IPS DF 4.7 (cell line): Measurements from ENCODE around the gene NOXO1.
"Not testable (repeated sequence)": the region's sequence is repeated elsewhere in the genome, so short reads cannot be mapped to it uniquely, and the experiment has no call there.

Experiments used
- DNase-seq: peaks from one replicate; pipeline ENCODE4 v3.0.0-alpha.2; 2013; ENCODE audit warnings: low spot score; ENCODE audit errors: extremely low read depth

NOXO1 gene

DNA sequence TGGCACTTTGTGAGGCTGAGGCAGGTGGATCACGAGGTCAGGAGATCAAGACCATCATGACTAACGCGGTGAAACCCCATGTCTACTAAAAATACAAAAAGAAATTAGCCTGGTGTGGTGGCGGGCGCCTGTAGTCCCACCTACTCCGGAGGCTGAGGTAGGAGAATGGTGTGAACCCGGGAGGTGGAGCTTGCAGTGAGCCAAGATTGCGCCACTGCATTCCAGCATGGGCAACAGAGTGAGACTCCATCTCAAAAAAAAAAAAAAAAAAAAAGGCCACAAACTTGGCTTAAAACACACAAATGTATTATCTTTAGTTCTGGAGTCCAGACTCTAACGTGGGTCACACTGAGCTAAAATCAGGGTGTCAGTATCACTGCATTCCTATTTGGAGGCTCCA is 30.5 kb upstream of the NOXO1 start:
- DNase-seq = not testable (repeated sequence)

DNA sequence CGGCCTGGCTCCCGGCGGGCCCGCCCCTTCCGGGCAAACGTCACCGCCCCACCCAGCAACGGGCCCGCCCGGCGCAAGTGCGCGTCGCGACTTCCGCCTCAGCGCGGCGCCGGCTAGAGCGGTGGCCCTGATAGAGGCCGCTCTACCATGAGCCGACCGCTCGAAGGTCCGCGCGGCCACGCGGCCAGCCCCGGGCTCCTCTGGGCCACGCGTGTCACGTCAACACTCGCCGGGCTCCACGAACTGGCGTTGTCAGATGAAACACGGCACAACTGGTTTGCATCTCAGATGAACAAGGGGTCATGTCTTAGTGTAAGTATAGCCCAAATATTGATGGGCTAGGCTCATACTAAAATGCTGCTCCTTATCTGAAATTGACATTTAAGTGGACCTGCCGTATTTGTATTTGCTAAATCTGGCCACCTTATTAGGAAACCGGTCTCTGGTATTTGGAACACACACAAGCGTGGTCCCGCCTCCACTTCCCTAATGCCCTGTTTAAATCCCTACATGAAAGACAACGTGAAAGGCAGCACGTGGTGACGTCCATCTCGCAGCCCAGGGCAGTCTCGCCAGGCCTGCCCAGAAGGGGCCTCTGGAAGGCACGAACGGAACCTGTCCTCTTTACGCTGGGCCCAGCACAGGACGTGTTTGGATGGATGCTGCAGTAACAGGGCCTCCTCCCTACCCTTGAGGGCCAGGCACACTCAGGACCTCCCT is 28.7 kb upstream of the NOXO1 start, which contains the start of gene ZNF598:
Gene ZNF598 (minus strand): TSS at position 31 of the 720 bp plus-strand sequence.
- DNase-seq = no peak

DNA sequence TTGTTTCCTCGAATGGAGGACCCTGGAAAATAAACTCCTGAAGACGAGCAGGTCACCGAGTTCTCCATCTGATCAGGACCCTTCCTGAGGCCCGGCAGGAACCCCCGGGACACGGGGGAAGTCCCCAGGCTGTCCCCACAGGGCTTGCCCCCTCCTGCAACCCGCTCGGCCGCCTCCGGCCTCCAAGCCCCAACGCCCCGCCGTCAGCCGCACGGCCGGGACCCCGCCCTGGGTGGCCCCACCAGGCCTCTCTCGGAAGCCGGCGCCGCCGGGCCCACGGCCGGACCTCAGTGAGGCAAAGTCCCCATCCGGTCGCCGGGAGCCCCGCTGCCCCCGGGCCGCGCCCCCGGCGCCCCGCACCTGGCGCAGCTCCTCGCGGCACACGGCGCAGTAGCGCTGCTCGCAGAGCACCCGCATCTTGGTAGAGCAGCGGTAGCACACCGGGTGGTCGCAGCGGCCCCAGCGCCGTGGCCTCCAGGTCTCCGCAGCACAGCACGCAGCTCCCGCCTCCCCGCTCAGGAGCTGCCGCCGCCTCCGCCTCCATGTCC is 28.0 kb upstream of the NOXO1 start:
- no peak for DNase-seq

DNA sequence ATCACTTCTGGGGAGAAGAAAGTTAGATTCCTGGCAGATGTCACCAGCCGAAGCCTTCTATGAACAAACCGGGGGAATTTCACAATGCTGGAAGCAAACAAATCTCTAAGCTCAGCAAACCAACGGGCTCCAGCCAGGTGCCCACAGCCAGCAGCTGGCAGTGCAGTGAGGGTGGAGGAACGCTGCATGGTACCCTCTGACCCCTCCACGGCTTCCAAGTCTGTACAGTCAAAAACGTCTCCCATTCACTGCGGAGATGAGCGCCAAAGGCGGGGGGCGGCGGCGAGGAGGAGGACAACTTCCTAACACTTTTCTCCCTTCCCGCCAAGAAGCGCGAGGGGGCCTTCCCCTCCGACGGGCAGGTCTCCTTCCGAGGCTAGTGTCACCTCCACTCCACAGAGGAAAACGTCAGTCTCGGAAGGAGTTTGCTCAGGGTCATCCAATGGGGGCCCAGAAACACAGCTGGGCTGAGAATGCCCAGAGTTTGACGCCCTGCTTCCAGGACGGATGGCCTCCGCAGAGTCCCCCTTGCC is 27.4 kb upstream of the NOXO1 start:
- no peak for DNase-seq

DNA sequence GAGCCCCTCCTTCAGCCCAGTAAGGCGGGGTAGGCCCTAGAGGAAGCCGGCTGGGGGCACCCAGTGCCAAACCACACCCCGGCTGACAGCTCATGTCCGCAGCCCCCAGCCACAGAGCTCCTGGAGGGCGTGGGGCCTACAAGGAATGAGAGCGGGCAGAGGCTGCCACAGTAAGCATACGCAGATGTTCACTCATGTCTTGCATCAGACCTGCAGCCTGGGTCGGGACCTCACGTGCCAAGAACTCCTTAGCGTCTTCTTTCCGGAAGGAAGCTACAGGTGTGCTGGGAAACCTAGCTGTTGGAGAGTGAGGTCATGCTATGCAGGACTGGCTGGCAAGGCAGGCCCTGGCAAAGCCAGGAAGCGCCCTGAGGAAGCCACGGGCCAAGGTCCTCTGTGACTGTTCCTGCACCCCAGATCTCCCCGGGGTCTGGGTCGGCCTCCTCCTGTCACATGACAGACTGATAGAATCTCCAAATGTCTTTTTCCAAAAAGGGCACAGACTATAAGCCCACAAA is 26.8 kb upstream of the NOXO1 start:
- no peak for DNase-seq

DNA sequence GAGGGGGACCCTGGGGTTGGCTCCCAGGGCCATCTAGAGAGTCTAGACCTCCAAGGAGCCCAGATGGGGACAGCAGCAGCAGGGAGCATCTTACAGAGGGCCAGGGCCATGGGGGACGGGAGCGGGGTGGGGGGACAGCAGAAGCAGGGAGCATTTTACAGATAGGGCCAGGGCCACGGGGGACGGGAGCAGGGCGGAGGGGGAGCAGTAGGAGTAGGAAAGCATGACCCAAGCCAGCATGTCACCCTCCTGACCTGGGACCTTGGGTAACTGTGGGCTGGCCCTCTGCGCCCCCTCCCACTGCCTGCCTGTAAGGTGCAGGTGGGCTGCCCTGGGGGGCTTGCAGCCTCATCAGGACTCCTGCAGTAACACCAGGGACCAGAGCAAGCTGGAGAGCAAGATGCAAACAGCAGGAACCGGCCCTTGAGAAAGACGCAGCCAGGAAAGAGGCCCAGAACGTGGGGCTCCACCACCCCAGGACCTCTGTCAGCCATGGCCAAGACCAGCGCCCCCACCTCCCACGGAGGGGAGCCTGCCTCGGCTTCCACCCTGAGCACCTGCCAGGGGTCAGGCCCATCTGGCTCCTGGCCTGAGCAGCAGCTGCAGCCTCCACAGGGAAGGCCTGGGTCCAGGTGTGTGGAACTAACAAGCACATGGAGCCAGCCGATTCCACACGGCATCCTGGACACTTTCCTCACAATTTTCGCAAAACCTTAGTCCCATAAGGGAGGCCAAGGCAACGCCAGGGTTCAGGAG is 26.0 kb upstream of the NOXO1 start:
- DNase-seq = no peak

DNA sequence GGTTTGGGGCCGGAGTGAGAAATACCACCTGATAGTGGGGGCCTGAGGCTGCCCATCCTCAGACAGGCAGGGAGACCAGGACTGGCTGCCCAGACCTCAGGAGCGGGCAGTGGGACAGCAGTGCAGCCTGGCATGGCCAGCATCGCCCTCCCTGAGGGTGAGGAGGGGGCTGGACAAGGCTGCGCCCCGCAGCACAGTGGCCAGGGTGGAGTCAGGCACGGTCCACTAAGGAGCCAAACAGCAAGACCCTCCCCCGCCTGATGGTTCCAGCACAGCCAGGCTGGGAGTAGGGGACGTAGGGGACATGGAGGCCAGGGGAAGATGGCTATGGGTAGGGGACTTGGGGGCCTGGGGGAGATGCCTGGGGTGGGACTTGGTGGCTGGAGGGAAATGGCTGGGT is 25.0 kb upstream of the NOXO1 start:
- no peak for DNase-seq

DNA sequence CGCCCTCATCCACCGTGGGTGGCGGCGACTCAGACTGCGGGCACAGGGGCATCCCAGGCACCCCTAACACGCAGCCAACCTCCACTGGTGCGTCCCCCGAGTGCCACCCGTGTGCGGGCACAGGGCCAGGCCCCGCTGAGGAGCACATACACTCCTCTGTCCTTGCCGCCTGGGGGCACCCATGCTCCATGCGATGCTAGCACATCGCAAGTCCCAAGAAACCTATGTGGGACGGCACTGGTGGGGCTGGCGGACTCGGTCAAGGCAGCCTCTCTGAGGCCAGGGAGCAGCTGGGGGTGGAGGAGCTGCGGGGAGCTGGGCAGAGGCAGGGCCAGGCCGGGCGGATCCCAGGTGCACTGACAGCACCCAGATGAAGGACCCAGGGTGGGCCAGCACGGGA is 24.4 kb upstream of the NOXO1 start:
- DNase-seq = no peak

DNA sequence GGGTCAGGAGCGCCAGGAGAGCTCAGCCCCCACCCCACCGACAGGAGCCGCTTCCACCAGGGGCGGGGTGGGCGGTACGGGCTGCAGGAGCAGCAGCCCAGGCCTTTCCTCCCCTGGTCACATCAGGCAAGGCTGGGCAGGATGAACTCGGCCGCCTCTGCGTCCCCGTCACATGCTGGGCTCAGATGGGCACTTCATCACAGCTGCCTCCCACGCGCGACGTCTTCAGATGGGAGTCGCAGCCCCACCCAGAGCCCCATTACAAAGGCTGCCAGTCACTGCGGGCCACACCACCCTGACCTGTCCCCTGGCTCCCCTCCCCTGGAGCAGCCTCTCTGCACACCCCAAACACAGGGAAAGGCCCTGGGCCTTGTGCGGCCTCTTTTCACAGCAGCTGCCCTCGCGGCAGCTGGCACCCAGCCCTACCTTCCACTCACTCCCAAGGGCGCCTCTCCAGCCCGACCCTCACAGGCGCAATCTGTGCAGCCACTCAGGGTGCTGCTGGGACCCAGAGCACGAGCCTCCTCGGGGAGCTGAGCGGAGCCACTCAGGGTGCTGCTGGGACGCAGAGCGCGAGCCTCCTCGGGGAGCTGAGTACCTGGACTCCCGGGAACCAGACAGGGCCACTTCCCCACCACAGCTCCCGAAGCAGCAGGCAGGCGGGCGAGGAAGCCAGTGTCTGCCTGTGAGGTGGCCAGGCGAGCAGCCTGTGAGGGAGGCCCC is 23.7 kb upstream of the NOXO1 start:
- DNase-seq = no peak

DNA sequence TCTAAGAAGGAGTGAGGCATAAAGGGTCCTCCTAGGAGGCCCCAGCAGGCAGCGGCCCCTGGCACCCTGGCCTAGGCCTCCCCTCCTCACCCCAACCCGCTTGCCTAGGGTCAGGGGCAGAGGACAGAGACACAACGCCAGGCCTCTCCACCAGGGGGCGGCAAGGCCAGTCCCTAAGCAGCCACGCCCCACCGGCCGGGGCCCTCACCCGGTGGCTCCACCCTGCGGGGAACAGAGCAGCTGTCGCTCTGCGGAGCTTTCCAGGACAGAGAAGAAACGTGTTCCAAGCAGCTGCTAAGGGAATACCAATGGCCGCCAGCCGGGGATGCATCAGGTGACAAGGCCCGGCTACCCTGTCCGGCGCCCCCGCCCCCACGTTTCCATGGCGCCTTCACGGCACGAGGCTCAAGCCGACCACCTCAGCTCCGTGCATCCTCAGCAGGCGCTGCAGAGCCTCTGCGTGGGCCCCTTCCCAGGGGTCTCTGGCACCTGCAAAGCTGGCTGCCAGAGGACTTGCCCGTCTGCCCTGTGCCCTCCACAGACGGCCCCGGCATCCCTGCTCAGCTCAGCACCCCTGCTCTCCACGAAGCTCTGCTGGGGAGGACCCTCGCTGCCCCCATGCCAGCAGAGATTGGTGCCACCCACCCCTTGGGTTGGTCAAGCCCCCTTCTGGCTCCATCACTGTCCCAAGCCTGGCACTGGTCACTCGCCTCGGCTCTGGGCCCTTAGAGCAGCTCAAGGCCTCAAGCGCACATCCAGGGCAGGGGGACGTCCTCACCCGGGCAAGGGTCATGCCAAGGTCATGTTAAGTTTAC is 22.8 kb upstream of the NOXO1 start:
- DNase-seq = no peak

DNA sequence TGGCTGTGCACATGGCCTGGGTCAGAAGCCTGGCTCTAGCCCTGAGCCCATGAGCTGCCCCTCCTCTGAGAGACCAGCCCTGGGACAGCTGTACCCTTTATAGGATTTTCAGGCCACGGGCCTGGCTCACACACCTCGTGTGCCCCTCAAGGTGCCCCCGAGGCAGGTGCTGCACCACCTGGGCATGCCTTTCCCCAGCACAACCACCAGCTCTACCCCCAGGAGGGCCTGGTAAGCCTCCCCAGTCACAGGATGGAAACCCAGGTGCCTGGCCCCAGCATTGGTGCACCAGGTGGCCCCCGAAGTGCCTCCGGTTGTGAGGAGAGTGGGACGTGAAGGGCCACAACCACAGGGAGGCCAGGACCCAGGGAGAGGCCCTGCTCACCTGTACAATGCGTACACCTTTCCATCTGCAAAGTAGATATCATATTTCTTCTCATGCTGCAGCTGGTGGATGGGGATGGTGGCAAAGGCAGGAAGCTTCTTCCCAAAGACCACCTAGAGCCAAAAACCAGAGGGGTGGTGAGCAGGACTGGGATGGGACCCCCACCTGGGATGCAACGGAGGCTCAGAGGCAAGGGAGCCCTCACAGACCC is 22.1 kb upstream of the NOXO1 start:
- no peak for DNase-seq

DNA sequence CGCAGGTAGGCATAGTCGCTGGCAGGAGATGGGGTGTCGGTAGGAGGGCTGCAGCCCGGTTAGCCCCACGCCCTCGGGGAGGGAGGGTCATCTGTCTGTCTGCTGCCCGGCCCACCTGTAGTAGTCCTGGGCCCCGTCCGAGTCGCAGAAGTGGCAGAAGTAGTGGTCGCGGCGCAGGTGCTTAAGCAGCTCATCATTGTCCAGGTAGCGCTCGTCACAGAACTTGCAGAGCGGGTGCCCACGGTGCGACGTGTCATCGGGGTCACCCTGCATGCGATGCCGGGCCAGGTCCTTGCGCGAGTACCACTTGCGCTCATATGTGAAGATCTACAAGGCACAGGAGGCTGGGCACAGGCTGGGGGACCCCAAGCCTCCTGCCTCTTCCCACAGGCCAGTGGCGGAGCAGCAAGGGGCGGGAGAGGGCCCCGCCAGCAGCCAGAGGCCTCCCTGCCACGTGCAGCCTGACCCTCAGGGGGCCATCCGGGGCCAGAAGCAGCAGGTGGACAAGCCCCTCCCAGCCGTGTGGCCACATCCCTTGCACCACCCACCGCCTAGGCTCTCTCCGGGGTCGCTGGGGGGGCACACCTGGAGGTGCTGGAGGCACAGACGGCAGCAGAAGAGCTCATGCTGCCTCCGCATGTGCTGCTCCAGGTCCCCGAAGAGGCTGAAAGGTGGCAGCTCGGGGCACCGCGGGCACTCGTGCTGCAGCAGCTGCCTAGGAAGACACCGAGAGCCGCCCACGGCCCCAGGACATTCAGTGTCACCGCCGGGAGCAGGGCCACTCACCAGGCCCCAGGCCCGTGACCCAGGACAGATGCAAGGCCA is 21.3 kb upstream of the NOXO1 start:
- DNase-seq = no peak

DNA sequence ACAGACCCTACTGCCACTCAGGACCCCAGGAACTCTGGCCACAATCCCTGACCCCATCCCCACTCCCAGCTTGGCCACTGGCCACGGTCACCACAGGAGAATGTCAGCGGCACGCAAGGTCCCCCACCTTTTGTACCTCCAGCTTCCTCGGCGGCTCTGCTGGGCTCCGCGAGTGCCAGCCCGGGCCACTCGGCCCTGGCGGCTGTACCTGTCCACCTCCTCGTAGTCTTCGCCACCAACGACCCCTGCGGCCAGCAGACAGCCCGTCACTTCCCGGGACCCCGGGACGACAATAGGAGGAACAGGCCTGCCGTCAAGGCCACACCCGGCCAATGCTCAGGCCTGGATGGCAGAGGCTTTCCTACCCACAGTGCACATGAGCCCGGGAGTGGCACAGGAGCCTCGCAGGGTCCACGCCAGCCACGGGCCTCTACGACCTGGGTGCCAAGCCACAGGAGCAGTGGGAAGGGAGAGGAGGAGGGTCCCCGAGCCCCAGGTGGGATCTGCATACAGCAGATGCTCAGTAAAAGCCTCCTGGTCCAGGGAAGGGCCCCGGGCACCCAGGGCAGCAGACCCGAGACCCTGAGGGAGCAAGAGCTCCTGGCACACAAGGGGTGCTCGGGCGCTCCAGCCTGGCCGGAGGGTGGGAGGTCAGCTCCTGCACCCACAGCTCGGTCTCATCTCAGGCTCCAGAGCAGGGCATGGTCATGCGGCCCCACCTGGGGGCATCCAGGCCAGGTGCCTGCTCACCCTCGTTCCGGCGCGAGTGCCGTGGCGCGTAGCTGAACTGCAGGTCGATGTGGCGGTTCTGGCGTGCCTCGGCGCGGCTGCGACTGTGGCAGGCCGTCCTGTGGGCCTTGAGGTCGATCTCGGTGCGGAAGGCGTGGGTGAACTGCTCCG is 20.4 kb upstream of the NOXO1 start:
- no peak for DNase-seq

DNA sequence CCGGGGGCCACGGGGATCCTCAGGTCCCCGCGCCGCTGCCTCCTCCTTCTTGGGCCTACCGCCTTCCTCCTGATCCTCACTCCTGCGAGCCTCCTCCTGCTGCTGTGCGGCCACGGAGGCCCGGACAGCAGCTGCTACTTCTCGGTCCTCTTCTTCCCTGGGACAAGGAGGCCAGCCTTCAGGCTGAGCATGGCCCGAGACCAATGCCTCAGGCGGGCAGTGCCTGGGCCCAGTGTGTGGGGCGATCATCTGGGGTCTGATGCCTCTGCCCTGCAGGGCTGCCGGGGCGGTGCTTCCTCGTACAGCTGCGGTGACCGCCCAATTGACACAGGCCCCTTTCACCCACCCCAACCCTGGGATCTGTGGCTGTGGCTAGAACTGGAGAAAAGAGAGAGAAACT is 19.8 kb upstream of the NOXO1 start:
- DNase-seq = no peak

DNA sequence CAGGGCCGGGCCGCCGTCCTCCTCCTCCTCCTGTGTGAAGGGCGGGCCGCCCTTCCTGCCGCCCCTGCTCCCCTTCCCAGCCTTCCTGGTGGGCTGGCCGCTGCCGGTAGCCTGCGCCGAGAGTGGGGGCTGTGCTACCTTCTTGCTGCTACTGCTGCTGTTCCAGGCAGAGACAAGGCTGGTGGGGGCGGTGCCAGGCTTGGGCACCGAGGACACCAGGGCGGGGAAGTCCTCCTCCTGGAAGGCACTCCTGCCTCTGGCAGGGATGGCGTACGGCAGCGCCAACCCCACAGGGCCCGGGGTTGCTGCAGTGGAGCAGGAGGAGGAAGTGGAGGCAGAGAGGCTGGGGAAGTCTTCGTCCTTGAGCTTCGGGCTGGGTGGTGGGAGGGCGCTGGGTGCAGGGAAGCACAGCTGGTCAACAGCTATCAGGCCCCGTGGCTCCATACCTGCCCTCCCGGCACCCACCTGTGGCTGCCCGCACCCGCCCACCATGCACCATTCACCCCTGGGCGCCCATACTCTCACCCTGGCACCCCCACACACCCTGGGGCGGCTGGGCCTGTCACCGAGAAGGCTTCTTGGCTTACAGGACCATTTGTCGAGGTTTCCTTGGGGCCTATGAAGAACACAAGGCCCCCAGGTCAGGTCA is 18.7 kb upstream of the NOXO1 start:
- no peak for DNase-seq

DNA sequence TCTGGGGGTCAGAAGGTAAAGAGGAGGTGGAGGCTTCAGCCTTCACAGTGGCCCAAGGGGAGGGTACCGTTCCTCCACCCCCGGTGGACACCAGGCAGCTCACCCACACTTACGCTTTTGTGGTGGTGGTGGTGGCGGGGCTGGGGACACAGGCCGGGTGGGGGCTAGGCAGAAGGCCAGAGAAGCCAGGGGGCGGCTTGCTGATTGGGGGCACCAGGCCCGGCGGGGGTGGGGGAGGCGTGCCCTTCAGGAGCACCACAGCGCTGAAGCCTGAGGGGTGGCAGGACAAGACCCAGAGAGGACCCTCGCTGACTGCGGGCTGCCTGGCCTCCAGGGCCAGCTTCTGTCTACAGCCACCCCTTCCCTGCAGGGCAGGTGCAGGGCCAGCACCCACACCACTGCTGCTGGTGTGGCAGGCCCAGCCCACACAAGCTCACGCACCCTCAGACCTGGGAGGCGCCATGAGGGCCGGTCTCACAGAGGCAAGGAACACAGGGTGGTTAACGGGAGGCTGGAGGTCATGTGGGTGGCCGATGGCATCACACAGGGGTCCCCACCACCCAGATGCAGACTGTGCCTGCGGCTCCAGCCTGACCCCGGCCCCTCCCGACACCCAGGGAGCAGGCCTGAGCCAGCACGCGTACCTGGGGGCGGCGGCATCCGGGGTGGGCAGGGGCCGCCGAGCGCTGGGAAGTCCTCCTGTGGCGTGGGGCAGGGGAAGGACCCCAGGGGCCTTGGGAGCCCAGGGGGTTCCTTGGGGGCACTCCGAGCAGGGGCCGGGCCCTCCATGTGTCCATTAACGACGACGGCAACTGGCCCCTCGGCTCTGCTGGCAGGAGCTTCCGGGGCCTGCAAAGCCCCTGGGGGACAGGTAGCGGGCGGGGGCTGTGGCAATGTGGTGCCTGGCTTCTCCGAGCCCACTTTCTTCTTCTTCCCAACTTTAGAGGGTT is 17.9 kb upstream of the NOXO1 start:
- no peak for DNase-seq

DNA sequence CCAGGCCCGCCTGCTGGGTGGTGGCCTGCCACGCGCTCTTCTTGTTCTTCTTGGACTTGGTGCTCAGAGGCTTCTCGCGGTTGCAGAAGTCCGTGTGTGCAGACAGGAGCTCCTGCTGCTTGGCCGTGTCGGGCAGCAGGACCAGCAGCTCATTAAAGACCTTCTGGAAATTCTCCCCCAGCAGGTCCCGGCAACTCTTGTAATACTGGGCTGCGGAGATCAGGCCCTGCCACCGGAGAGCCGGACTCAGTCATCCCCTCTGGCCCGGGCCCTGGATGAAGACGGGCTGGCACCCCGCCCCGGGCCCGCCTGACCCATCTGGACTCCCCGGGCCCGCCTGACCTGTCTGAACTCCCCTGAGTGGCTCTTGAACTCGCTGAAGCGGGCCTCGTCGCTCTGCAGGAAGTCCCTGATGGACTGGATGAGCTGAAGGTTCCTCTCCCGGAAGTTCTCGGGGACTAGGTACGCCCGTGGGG is 17.1 kb upstream of the NOXO1 start:
- no peak for DNase-seq
